Measurements from ENCODE around the gene MED20. TPM values are rescaled to one million over a fixed set of nuclear protein-coding genes. Genes with fewer than 3 reads are reported as not detected.

Gene MED20
- total RNA-seq, 1 experiment from 2014 or later = 42.4 TPM

- no peak for TF ChIP-seq MXD4 (CRISPR knock-in tag; IDR thresholded peaks at IDR 0.05; ENCODE audit: borderline replicate concordance)
- TF ChIP-seq CDX4 (CRISPR knock-in tag; IDR thresholded peaks at IDR 0.05; ENCODE audit: borderline replicate concordance) = no peak
- no peak for TF ChIP-seq ESRRA (CRISPR knock-in tag; IDR thresholded peaks at IDR 0.05; ENCODE audit: borderline replicate concordance)
- no peak for TF ChIP-seq USF2 (CRISPR knock-in tag; IDR thresholded peaks at IDR 0.05)
- TF ChIP-seq NR1H2 (CRISPR knock-in tag; IDR thresholded peaks at IDR 0.05) = no peak
- TF ChIP-seq STAT6 (CRISPR knock-in tag; conservative IDR thresholded peaks at IDR 0.05; ENCODE audit: low read depth) = no peak
- TF ChIP-seq SMAD4 (CRISPR knock-in tag; IDR thresholded peaks at IDR 0.05) = no peak
- no peak for TF ChIP-seq ZNF263 (CRISPR knock-in tag; IDR thresholded peaks at IDR 0.05; ENCODE audit: low read depth)
- TF ChIP-seq RELA (CRISPR knock-in tag; IDR thresholded peaks at IDR 0.05; ENCODE audit: borderline replicate concordance) = no peak
- no peak for TF ChIP-seq ZNF416 (CRISPR knock-in tag; IDR thresholded peaks at IDR 0.05)
- no peak for TF ChIP-seq TEAD4 (CRISPR knock-in tag; IDR thresholded peaks at IDR 0.05)
- H3K4me1 Mint-ChIP-seq = peaks cover 8% of the 10 kb centered on the region
- POLR2A ChIA-PET = no interaction called here
- no peaks in the 10 kb centered on the region; the same call in 1 of the 2 replicates for H3K27me3 Mint-ChIP-seq (ENCODE audit: low read depth)
- no peaks in the 10 kb centered on the region for H3K9me3 Mint-ChIP-seq
- H3K36me3 Mint-ChIP-seq = no peaks in the 10 kb centered on the region
- CTCF ChIA-PET = interaction anchor here (0.6 kb wide), 1 partner anchor 12 kb away, joined by 3 read pairs; no protein-coding TSS in a partner anchor
- H3K27ac Mint-ChIP-seq = no peak overlapping the region
- no peak overlapping the region for H3K4me3 Mint-ChIP-seq
- ATAC-seq (no peak), DNase-seq (ENCODE audit: low spot score) (no peak)
Observed at GRCh38 chr6:41958022-41958856, 37.3 kb upstream of the MED20 start.

- no peak for DNase-seq (ENCODE audit: low spot score)
- no peaks in the 10 kb centered on the region for H3K36me3 Mint-ChIP-seq
- no peak overlapping the region for H3K4me3 Mint-ChIP-seq
- ATAC-seq = no peak
- H3K9me3 Mint-ChIP-seq = no peaks in the 10 kb centered on the region
- TF ChIP-seq ZNF138 (CRISPR knock-in tag; conservative IDR thresholded peaks at IDR 0.05) (no peak), EMX1 (CRISPR knock-in tag; IDR thresholded peaks at IDR 0.05) (no peak), NFYB (CRISPR knock-in tag; conservative IDR thresholded peaks at IDR 0.05; ENCODE audit: low read depth) (no peak), NFATC4 (CRISPR knock-in tag; IDR thresholded peaks at IDR 0.05) (no peak), CBFB (CRISPR knock-in tag; IDR thresholded peaks at IDR 0.05; ENCODE audit: low read depth) (no peak), E2F5 (CRISPR knock-in tag; IDR thresholded peaks at IDR 0.05) (no peak), FOXJ3 (CRISPR knock-in tag; IDR thresholded peaks at IDR 0.05; ENCODE audit: borderline replicate concordance) (no peak)
- peaks cover under 1% of the 10 kb centered on the region; the same call in 1 of the 2 replicates for H3K27me3 Mint-ChIP-seq (ENCODE audit: low read depth)
- POLR2A ChIA-PET = no interaction called here
- CTCF ChIA-PET = no interaction called here
- H3K27ac Mint-ChIP-seq = no peak overlapping the region
- peaks cover 5% of the 10 kb centered on the region for H3K4me1 Mint-ChIP-seq
Observed at GRCh38 chr6:41957117-41957516, 36.2 kb upstream of the MED20 start.
